Ectodermal cell (in vitro differentiated cells): ENCODE data around the gene AHNAK2.
"Not testable (repeated sequence)": the region's sequence is repeated elsewhere in the genome, so short reads cannot be mapped to it uniquely, and the experiment has no call there.

Experiments
- H3K27ac ChIP-seq: 2 replicates; pipeline ENCODE4 v1.7.0; 2013; ENCODE audit warnings: mild to moderate bottlenecking, low read depth, low read length; ENCODE audit not compliant: insufficient read depth, poor library complexity, severe bottlenecking
- H3K27me3 ChIP-seq: 2 replicates; pipeline ENCODE4 v1.7.0; 2013; ENCODE audit warnings: mild to moderate bottlenecking, low read length; ENCODE audit not compliant: insufficient read depth, control insufficient read depth, poor library complexity, severe bottlenecking
- H3K36me3 ChIP-seq: one replicate; pipeline ENCODE4 v1.7.0; 2013; ENCODE audit warnings: low read length; ENCODE audit not compliant: control insufficient read depth, insufficient read depth
- H3K4me1 ChIP-seq: one replicate; pipeline ENCODE4 v1.7.0; 2013; ENCODE audit warnings: low read length; ENCODE audit not compliant: control insufficient read depth, insufficient read depth
- H3K4me3 ChIP-seq: 2 replicates; pipeline ENCODE4 v1.7.0; 2013; ENCODE audit warnings: low read depth, low read length, control low read depth; ENCODE audit not compliant: insufficient read depth
- H3K9me3 ChIP-seq: 2 replicates; pipeline ENCODE4 v1.7.0; 2013; ENCODE audit warnings: mild to moderate bottlenecking, low read length, moderate library complexity; ENCODE audit not compliant: control insufficient read depth
- WGBS, 2 experiments: methylation state at CpG; one replicate each; pipeline ENCODE4 v1.1.7; 2013; ENCODE audit warnings: missing lambda C conversion rate in 2 of 2; 5-methylcytosine and 5-hydroxymethylcytosine counted together

The AHNAK2 gene

GRCh38 chr14:104951863-104952657, 26.1 kb downstream of the AHNAK2 start:
- H3K4me1 ChIP-seq, H3K27ac ChIP-seq, H3K36me3 ChIP-seq, H3K27me3 ChIP-seq, H3K9me3 ChIP-seq, H3K4me3 ChIP-seq: not testable (repeated sequence)
- 93 to 95% methylated on average over 28 of the region's 28 CpGs for WGBS, 2 experiments

GRCh38 chr14:104950701-104951100, 27.5 kb downstream of the AHNAK2 start:
- not testable (repeated sequence) for H3K27me3 ChIP-seq, H3K4me1 ChIP-seq, H3K4me3 ChIP-seq, H3K9me3 ChIP-seq, H3K36me3 ChIP-seq, H3K27ac ChIP-seq
- WGBS, 2 experiments: 92 to 93% methylated on average over 15 of the region's 15 CpGs

- WGBS, 2 experiments: 94 to 95% methylated on average over 17 of the region's 17 CpGs
- no peaks in the 10 kb centered on the region for H3K4me1 ChIP-seq
Observed at GRCh38 chr14:104950021-104950420, 28.2 kb downstream of the AHNAK2 start.

GRCh38 chr14:104949406-104949955, 28.7 kb downstream of the AHNAK2 start:
- not testable (repeated sequence) for H3K27ac ChIP-seq, H3K9me3 ChIP-seq, H3K36me3 ChIP-seq, H3K4me1 ChIP-seq, H3K4me3 ChIP-seq, H3K27me3 ChIP-seq
- WGBS, 2 experiments: 92 to 94% methylated on average over 24 of the region's 24 CpGs

More at GRCh38 chr14:104950021-104950420, 28.2 kb downstream of the AHNAK2 start:
- Histone ChIP-seq H3K4me3 (no peak overlapping the region), H3K27ac (no peak overlapping the region), H3K27me3 (no peaks in the 10 kb centered on the region), H3K36me3 (no peaks in the 10 kb centered on the region), H3K9me3 (no peaks in the 10 kb centered on the region)

- H3K9me3 ChIP-seq: no peaks in the 10 kb centered on the region
- WGBS, 2 experiments: 93 to 96% methylated on average over 11 of the region's 11 CpGs
- H3K4me1 ChIP-seq: no peaks in the 10 kb centered on the region
- H3K4me3 ChIP-seq: no peak overlapping the region
- no peaks in the 10 kb centered on the region for H3K36me3 ChIP-seq
- no peaks in the 10 kb centered on the region for H3K27me3 ChIP-seq
- H3K27ac ChIP-seq: no peak overlapping the region
Observed at GRCh38 chr14:104948736-104949031, 29.5 kb downstream of the AHNAK2 start.

- WGBS, 2 experiments: 94 to 95% methylated on average over 35 of the region's 35 CpGs
- not testable (repeated sequence) for H3K27me3 ChIP-seq, H3K36me3 ChIP-seq
Observed at GRCh38 chr14:104947881-104948735, 30.1 kb downstream of the AHNAK2 start.

GRCh38 chr14:104947201-104947600, 31.0 kb downstream of the AHNAK2 start:
- not testable (repeated sequence) for H3K4me1 ChIP-seq, H3K27ac ChIP-seq, H3K9me3 ChIP-seq, H3K4me3 ChIP-seq, H3K27me3 ChIP-seq, H3K36me3 ChIP-seq
- WGBS, 2 experiments: 93 to 95% methylated on average over 13 of the region's 13 CpGs

More at GRCh38 chr14:104947881-104948735, 30.1 kb downstream of the AHNAK2 start:
- H3K9me3 ChIP-seq, H3K27ac ChIP-seq, H3K4me1 ChIP-seq, H3K4me3 ChIP-seq: not testable (repeated sequence)

GRCh38 chr14:104945986-104946965, 31.9 kb downstream of the AHNAK2 start:
- H3K4me3 ChIP-seq, H3K4me1 ChIP-seq, H3K36me3 ChIP-seq, H3K27ac ChIP-seq, H3K9me3 ChIP-seq, H3K27me3 ChIP-seq: not testable (repeated sequence)
- WGBS, 2 experiments: 94 to 95% methylated on average over 43 of the region's 43 CpGs

GRCh38 chr14:104945266-104945665, 32.9 kb downstream of the AHNAK2 start:
- H3K4me3 ChIP-seq, H3K36me3 ChIP-seq, H3K4me1 ChIP-seq, H3K9me3 ChIP-seq, H3K27me3 ChIP-seq, H3K27ac ChIP-seq: not testable (repeated sequence)
- 94 to 95% methylated on average over 20 of the region's 20 CpGs for WGBS, 2 experiments
